Mesenchymal stem cell (in vitro differentiated cells and primary cell): ENCODE data around the gene PEX10.
A peak's percentile ranks its signal among the peaks of the same experiment; 100 is the strongest.

ENCODE experiments used
- DNase-seq: peaks from one replicate; pipeline ENCODE4 v3.0.0-alpha.2; 2013
- H2AFZ ChIP-seq: one replicate; pipeline ENCODE4 v1.6.1; 2013; ENCODE audit warnings: low read depth, mild to moderate bottlenecking, control low read depth, inconsistent platforms, low read length, moderate library complexity
- H2AK5ac ChIP-seq: 2 replicates; pipeline ENCODE4 v1.6.1; 2013; ENCODE audit warnings: low read length, moderate library complexity, mild to moderate bottlenecking, inconsistent platforms; ENCODE audit not compliant: severe bottlenecking
- H2BK120ac ChIP-seq: one replicate; pipeline ENCODE4 v1.6.1; 2013; ENCODE audit warnings: low read depth, mild to moderate bottlenecking, inconsistent platforms, low read length, moderate library complexity
- H2BK12ac ChIP-seq, 2 experiments: one replicate each; pipeline ENCODE4 v1.6.1; 2013; ENCODE audit warnings: inconsistent platforms in 2 of 2, low read length in 2 of 2, mild to moderate bottlenecking in 2 of 2, moderate library complexity in 2 of 2, control low read depth in 1 of 2
- H2BK15ac ChIP-seq: one replicate; pipeline ENCODE4 v1.6.1; 2013; ENCODE audit warnings: mild to moderate bottlenecking, low read depth, inconsistent platforms; ENCODE audit not compliant: poor library complexity, severe bottlenecking
- H2BK5ac ChIP-seq: 2 replicates; pipeline ENCODE4 v1.6.1; 2013; ENCODE audit warnings: low read depth, mild to moderate bottlenecking, low read length, control low read depth, inconsistent platforms; ENCODE audit not compliant: poor library complexity, severe bottlenecking
- H3K14ac ChIP-seq, 2 experiments: one replicate each; pipeline ENCODE4 v1.6.1; 2013; ENCODE audit warnings: inconsistent platforms in 2 of 2, low read length in 2 of 2, control low read depth in 1 of 2, mild to moderate bottlenecking in 1 of 2, moderate library complexity in 1 of 2
- H3K18ac ChIP-seq, 2 experiments: one replicate each; pipeline ENCODE4 v1.6.1; 2013; ENCODE audit warnings: inconsistent platforms in 2 of 2, low read length in 2 of 2, control low read depth in 1 of 2, low read depth in 1 of 2, mild to moderate bottlenecking in 1 of 2
- H3K23ac ChIP-seq, 2 experiments: one replicate each; pipeline ENCODE4 v1.6.1; 2013; ENCODE audit warnings: inconsistent platforms in 2 of 2, low read length in 2 of 2, mild to moderate bottlenecking in 2 of 2, moderate library complexity in 2 of 2, control low read depth in 1 of 2
- H3K27ac ChIP-seq: 2 replicates; pipeline ENCODE4 v1.5.1; 2013; ENCODE audit warnings: mild to moderate bottlenecking, moderate library complexity, low read length, control low read depth, inconsistent platforms; ENCODE audit not compliant: poor library complexity, severe bottlenecking
- H3K27me3 ChIP-seq, 2 experiments: 2 replicates each; pipeline versions ENCODE4 v1.6.1 to v1.7.0; 2013; ENCODE audit warnings: low read length in 2 of 2, mild to moderate bottlenecking in 2 of 2, moderate library complexity in 2 of 2, control low read depth in 1 of 2, inconsistent platforms in 1 of 2; ENCODE audit not compliant: control insufficient read depth in 1 of 2, insufficient read depth in 1 of 2
- H3K36me3 ChIP-seq, 2 experiments: 2 replicates each; pipeline versions ENCODE4 v1.6.1 to v1.7.0; 2013; ENCODE audit warnings: low read length in 2 of 2, control low read depth in 1 of 2, inconsistent platforms in 1 of 2, low read depth in 1 of 2, mild to moderate bottlenecking in 1 of 2; ENCODE audit not compliant: insufficient read depth in 2 of 2, control insufficient read depth in 1 of 2
- H3K4ac ChIP-seq, 2 experiments: one replicate each; pipeline ENCODE4 v1.6.1; 2013; ENCODE audit warnings: inconsistent platforms in 2 of 2, low read length in 2 of 2, mild to moderate bottlenecking in 2 of 2, moderate library complexity in 2 of 2, control low read depth in 1 of 2, low read depth in 1 of 2
- H3K4me1 ChIP-seq: 2 replicates; pipeline ENCODE4 v1.6.1; 2013; ENCODE audit warnings: low read depth, low read length, control low read depth; ENCODE audit not compliant: control insufficient read depth, insufficient read depth
- H3K4me2 ChIP-seq: 2 replicates; pipeline ENCODE4 v1.6.1; 2013; ENCODE audit warnings: low read length, mild to moderate bottlenecking, inconsistent platforms; ENCODE audit not compliant: poor library complexity, severe bottlenecking
- H3K4me3 ChIP-seq, 2 experiments: 2 replicates each; pipeline versions ENCODE4 v1.5.1 to v1.7.0; 2013; ENCODE audit warnings: low read length in 2 of 2, mild to moderate bottlenecking in 2 of 2, control low read depth in 1 of 2, low read depth in 1 of 2; ENCODE audit not compliant: insufficient read depth in 1 of 2
- H3K79me1 ChIP-seq: replicated peaks from 2 replicates; pipeline ENCODE4 v1.6.1; 2013; ENCODE audit warnings: mild to moderate bottlenecking, control low read depth, low read length, inconsistent platforms; ENCODE audit not compliant: poor library complexity, severe bottlenecking
- H3K9ac ChIP-seq: 2 replicates; pipeline ENCODE4 v1.7.0; 2013; ENCODE audit warnings: mild to moderate bottlenecking, low read length, moderate library complexity
- H3K9me3 ChIP-seq: 2 replicates; pipeline ENCODE4 v1.7.0; 2013; ENCODE audit warnings: mild to moderate bottlenecking, low read length; ENCODE audit not compliant: control insufficient read depth
- H4K8ac ChIP-seq: one replicate; pipeline ENCODE4 v1.6.1; 2013; ENCODE audit warnings: inconsistent platforms, mild to moderate bottlenecking, low read length, moderate library complexity
- H4K91ac ChIP-seq: one replicate; pipeline ENCODE4 v1.6.1; 2013; ENCODE audit warnings: mild to moderate bottlenecking, low read length, inconsistent platforms
- WGBS: methylation state at CpG from one replicate; pipeline ENCODE4 v1.1.7; 2013; ENCODE audit warnings: mixed read lengths; 5-methylcytosine and 5-hydroxymethylcytosine counted together

Gene PEX10

GRCh38 chr1:2358072-2358471 is 54.3 kb downstream of the PEX10 start:
- H2BK120ac ChIP-seq = no peak overlapping the region
- no peak overlapping the region for H2AK5ac ChIP-seq
- H3K4me1 ChIP-seq = peaks cover 21% of the 10 kb centered on the region
- no peak overlapping the region for H3K18ac ChIP-seq
- H2AFZ ChIP-seq = no peak overlapping the region
- H3K14ac ChIP-seq = no peak overlapping the region
- H3K9me3 ChIP-seq = peaks cover 2% of the 10 kb centered on the region
- 86% methylated on average over 12 of the region's 13 CpGs for WGBS
- no peak overlapping the region for H4K8ac ChIP-seq
- H2BK5ac ChIP-seq = no peak overlapping the region
- DNase-seq = no peak
- H2BK15ac ChIP-seq = no peak overlapping the region
- no peak overlapping the region for H3K9ac ChIP-seq
- no peak overlapping the region for H3K4me3 ChIP-seq
- no peak overlapping the region for H4K91ac ChIP-seq
- peaks cover 0 to 11% of the 10 kb centered on the region in 2 experiments for H3K36me3 ChIP-seq
- H3K27ac ChIP-seq = no peak overlapping the region
- H2BK12ac ChIP-seq = no peak overlapping the region
- H3K4ac ChIP-seq = no peak overlapping the region
- H3K4me2 ChIP-seq = no peak overlapping the region
- H3K23ac ChIP-seq = no peak overlapping the region
- peaks cover 5 to 6% of the 10 kb centered on the region in 2 experiments for H3K27me3 ChIP-seq
- H3K79me1 ChIP-seq = peaks cover 1% of the 10 kb centered on the region

GRCh38 chr1:2356911-2357845 is 55.2 kb downstream of the PEX10 start:
- H3K4ac ChIP-seq = no peak overlapping the region
- DNase-seq = no peak

GRCh38 chr1:2356401-2356800 is 56.0 kb downstream of the PEX10 start:
- H4K91ac ChIP-seq = no peak overlapping the region
- H3K27me3 ChIP-seq = peaks cover 9 to 19% of the 10 kb centered on the region in 2 experiments
- H3K14ac ChIP-seq = no peak overlapping the region
- no peak overlapping the region for H2AK5ac ChIP-seq
- WGBS = 93% methylated on average over 15 of the region's 15 CpGs
- no peak overlapping the region for H3K27ac ChIP-seq
- H3K23ac ChIP-seq = no peak overlapping the region
- no peak overlapping the region for H3K4me3 ChIP-seq
- no peak overlapping the region for H3K18ac ChIP-seq
- no peak overlapping the region for H3K9ac ChIP-seq
- no peak overlapping the region for H2AFZ ChIP-seq
- no peak overlapping the region for H2BK15ac ChIP-seq
- no peak overlapping the region for H4K8ac ChIP-seq
- peaks cover 21% of the 10 kb centered on the region for H3K4me1 ChIP-seq
- no peak overlapping the region for H2BK5ac ChIP-seq
- no peak overlapping the region for H3K4me2 ChIP-seq
- H2BK120ac ChIP-seq = no peak overlapping the region
- H3K9me3 ChIP-seq = no peaks in the 10 kb centered on the region
- H3K79me1 ChIP-seq = peaks cover 1% of the 10 kb centered on the region
- DNase-seq = no peak
- no peak overlapping the region for H3K4ac ChIP-seq
- H2BK12ac ChIP-seq = no peak overlapping the region
- peaks cover 0 to 11% of the 10 kb centered on the region in 2 experiments for H3K36me3 ChIP-seq

More at GRCh38 chr1:2356911-2357845, 55.2 kb downstream of the PEX10 start:
- Histone ChIP-seq H3K4me1 (peaks cover 21% of the 10 kb centered on the region), H2BK120ac (no peak overlapping the region), H3K9me3 (no peaks in the 10 kb centered on the region), H3K9ac (no peak overlapping the region), H3K27ac (no peak overlapping the region), H3K23ac (no peak overlapping the region), H2BK15ac (no peak overlapping the region), H3K4me2 (no peak overlapping the region), H2BK12ac (no peak overlapping the region), H3K27me3 (peaks cover 9 to 14% of the 10 kb centered on the region in 2 experiments), H3K14ac (no peak overlapping the region), H2AK5ac (no peak overlapping the region), H3K79me1 (peaks cover 1% of the 10 kb centered on the region), H3K4me3 (no peak overlapping the region), H3K18ac (no peak overlapping the region), H2BK5ac (no peak overlapping the region), H3K36me3 (peaks cover 0 to 11% of the 10 kb centered on the region in 2 experiments), H4K8ac (no peak overlapping the region), H4K91ac (no peak overlapping the region), H2AFZ (no peak overlapping the region)
- 90% methylated on average over 36 of the region's 37 CpGs for WGBS

GRCh38 chr1:2355373-2356261 is 56.7 kb downstream of the PEX10 start:
- Histone ChIP-seq H2BK5ac (no peak overlapping the region), H2BK12ac (no peak overlapping the region), H3K36me3 (peaks cover 0 to 11% of the 10 kb centered on the region in 2 experiments), H3K27me3 (peaks cover 9 to 21% of the 10 kb centered on the region in 2 experiments), H4K8ac (no peak overlapping the region), H3K9ac (no peak overlapping the region), H2BK15ac (no peak overlapping the region), H2AFZ (no peak overlapping the region), H4K91ac (no peak overlapping the region), H2AK5ac (no peak overlapping the region), H3K4ac (peak overlapping the region in 1 of 2 experiments; percentile 25), H2BK120ac (no peak overlapping the region), H3K14ac (no peak overlapping the region), H3K23ac (no peak overlapping the region), H3K79me1 (peaks cover 1% of the 10 kb centered on the region), H3K27ac (no peak overlapping the region), H3K9me3 (no peaks in the 10 kb centered on the region), H3K4me3 (no peak overlapping the region), H3K4me2 (peak overlapping the region; percentile 57), H3K18ac (no peak overlapping the region), H3K4me1 (peaks cover 24% of the 10 kb centered on the region)
- 87% methylated on average over 28 of the region's 28 CpGs for WGBS
- DNase-seq = no peak
